WI38 (cell line): ENCODE measurements around the gene SBNO1.
"Not testable (repeated sequence)": the region's sequence is repeated elsewhere in the genome, so short reads cannot be mapped to it uniquely, and the experiment has no call there.

ENCODE experiments used
- H3K4me3 ChIP-seq: 2 replicates; pipeline ENCODE4 v1.5.1; 2011; ENCODE audit warnings: low read depth, mild to moderate bottlenecking, control low read depth, low read length
- TF ChIP-seq, protein P1 (sequence below): IDR thresholded peaks from 2 replicates; pipeline ENCODE4 v1.5.1; 2012; ENCODE audit warnings: low read depth, mild to moderate bottlenecking, control low read depth, low read length

SBNO1 gene

DNA sequence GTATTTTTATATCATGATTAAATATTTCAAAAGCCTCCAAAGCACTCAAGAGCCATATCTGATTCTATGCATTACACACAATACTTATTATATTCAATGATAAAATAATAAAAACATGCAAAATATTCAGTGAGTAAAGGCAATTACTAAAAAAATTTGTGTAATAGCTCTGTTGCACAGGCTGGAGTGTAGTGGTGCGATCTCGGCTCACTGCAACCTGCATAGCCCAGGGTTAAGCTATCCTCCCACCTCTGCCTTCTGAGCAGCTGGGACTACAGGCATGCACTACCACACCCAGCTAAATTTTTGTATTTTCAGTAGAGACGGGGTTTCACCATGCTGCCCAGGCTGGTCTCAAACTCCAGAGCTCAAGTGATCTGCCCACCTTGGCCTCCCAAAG, 45.4 kb downstream of the SBNO1 start:
- TF ChIP-seq, protein P1, sequence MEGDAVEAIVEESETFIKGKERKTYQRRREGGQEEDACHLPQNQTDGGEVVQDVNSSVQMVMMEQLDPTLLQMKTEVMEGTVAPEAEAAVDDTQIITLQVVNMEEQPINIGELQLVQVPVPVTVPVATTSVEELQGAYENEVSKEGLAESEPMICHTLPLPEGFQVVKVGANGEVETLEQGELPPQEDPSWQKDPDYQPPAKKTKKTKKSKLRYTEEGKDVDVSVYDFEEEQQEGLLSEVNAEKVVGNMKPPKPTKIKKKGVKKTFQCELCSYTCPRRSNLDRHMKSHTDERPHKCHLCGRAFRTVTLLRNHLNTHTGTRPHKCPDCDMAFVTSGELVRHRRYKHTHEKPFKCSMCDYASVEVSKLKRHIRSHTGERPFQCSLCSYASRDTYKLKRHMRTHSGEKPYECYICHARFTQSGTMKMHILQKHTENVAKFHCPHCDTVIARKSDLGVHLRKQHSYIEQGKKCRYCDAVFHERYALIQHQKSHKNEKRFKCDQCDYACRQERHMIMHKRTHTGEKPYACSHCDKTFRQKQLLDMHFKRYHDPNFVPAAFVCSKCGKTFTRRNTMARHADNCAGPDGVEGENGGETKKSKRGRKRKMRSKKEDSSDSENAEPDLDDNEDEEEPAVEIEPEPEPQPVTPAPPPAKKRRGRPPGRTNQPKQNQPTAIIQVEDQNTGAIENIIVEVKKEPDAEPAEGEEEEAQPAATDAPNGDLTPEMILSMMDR: no peak
- no peak overlapping the region for H3K4me3 ChIP-seq

DNA sequence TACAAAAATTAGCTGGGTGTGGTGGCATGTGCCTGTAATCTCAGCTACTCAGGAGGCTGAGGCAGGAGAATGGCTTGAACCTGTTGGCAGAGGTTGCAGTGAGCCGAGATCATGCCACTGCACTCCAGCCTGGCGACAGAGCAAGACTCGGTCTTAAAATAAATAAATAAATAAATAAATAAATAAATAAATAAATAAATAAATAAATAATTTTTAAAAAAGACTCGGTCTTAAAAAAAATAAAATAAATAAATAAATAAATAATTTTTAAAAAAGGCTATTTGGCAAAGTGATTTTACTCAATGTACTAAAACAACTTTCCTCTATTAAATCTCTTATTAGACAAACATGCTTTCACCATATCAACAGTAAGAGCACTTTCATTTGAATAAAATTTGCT, 51.6 kb downstream of the SBNO1 start:
- not testable (repeated sequence) for H3K4me3 ChIP-seq

DNA sequence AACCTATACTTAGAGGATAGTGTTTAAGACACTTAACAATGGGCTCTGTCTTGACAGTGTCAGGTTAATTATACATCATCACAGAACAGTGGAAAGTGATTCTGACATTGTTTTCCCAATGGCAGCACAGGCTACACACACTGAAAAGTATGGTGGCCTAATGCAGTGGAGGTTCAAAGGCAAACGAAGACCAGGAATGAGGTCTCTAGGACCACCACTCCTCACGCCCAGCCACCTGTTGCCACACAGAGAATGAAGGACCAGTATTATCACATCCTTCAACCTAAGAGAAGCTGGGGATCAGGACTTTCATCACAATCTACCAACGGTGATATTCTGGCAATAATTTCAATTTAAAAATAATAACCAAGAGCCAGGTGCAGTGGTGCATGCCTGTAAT, 58.4 kb downstream of the SBNO1 start:
- TF ChIP-seq, protein P1: no peak

DNA sequence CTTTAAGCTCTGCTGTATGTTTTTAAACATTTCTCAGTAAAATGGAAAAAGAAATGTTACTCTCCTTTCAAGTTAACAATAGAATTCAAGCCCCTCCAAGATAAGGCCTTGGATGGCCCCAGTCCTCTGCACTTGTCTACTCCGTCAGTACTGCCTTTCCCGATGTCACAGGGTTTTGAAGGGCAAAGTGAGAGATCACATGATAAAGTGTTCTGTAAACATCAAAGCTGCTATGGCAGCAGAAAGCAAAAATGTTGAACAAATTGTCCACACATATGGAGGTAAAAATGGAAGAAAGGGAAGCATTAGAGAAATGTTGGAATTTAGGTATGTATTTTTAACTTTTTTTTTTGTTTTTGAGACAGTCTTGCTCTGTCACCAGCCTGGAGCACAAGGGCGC, 59.5 kb downstream of the SBNO1 start:
- TF ChIP-seq, protein P1: no peak
- H3K4me3 ChIP-seq: no peak overlapping the region

More for the DNA sequence above, 58.4 kb downstream of the SBNO1 start:
- H3K4me3 ChIP-seq: no peak overlapping the region

DNA sequence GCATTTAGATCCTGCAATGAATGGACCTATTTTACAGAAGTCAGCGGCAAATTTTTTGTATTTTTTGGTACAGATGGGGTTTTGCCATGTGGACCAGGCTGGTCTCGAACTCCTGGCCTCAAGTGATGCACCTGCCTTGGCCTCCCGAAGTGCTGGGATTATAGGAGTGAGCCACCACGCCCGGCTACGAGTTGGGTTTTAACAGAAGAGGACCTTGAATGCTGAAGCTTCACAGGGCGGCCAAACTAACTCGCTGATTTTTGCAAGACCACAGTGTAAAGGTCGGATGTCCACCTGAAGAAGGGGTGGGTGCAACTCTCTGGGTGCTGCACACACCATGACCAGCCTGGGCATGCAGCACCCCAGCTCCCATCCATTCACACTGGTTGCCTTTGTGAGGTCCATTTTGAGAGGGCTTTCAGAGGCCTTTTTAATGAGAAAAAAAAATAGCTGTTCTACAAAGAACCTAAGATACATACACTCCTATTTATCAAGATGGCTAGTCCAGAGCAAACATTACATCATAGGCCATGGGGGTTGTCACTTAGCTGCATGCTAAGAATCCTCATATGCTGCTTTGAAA, 71.4 kb downstream of the SBNO1 start:
- H3K4me3 ChIP-seq: no peak overlapping the region
- TF ChIP-seq, protein P1: no peak

DNA sequence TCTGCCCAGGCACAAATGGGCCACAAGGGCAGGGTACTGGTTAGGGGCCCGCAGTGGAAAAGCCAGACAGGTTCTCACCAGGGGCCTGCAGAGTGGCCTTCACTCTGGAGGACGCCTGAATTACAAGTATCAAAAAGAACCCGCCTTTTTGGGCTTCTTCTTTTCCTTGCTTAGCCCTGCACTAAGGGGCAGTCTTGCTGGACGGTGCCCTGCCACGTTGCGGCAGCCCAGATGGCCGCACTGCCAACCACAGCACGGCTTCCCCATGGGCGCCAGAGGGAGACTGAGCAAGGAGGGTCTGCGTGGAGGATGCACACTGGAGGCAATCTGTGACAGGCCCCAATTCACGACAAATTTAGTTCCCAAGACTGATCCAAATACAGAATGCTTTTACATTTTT, 74.7 kb downstream of the SBNO1 start:
- H3K4me3 ChIP-seq: no peak overlapping the region

DNA sequence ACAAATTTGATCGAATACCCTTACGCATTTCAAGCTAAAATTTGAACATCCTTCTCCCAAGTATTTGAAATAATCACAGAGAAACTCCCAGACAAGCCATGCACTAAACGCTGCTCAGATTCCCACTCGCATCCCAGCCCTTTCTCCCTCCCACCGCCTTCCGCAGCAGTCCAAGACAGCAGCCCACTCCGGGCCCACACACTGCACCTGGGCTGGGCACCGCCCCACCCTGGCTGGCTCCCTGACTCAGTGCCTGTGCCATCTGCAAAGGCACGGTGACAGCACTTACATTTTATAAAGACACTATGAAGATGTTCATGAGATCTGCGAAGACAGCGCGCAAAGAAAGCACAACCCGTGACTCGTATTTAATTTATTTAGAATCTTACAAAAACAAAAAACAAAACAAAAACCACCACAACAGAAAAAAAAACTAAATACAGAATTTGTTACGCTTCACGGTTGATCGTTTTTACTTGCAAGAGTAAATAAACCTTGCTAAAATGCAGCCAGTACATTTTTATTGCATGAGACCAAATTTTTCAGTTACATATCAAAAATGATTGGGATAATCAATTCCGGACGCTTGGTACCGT, 75.8 kb downstream of the SBNO1 start:
- TF ChIP-seq, protein P1: no peak
- H3K4me3 ChIP-seq: no peak overlapping the region

More for the DNA sequence above, 74.7 kb downstream of the SBNO1 start:
- TF ChIP-seq, protein P1: no peak
